ENCODE measurements around the gene DHX30.
A peak's percentile ranks its signal among the peaks of the same experiment; 100 is the strongest.
"Not testable (repeated sequence)": the region's sequence is repeated elsewhere in the genome, so short reads cannot be mapped to it uniquely, and the experiment has no call there.

Gene DHX30

DNA sequence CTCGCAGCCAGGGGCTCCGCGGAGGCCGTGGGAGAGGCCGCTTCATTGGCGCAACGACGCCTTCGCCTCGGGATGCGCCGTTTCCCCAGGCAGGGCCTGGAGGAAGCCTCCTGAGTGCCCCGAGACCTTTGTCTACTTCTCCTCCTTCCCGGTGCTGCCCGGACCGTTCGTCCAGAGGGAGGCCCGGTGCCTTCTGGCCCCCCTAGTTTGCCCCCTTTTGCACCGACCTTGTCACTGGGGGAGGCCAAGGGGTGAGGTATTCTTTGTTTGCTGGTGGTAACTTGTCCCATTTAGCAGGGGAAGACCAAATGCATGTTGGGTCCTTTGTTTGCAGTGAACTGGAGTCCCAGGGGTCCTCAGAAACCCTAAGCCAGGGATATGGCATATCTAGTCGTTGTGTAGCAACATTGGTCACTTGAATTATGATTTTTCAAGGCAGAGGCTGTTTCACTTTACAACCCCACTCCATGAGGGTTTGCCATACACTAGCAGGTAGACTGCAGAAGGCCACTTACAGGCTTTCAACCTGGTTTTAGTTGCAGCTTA, 615 bp downstream of the DHX30 start:
- in situ Hi-C loops (cut with HindIII; ENCODE audit: low pct_ligation_motif_present, low pct_unique_long_range_greater_than_20kb, low sequenced_read_pairs): no loop called here
- DNase-seq: no peak

GRCh38 chr3:47804577-47804976, 1.6 kb downstream of the DHX30 start:
- in situ Hi-C loops (cut with HindIII; ENCODE audit: low pct_ligation_motif_present, low pct_unique_long_range_greater_than_20kb, low sequenced_read_pairs): no loop called here
- no peak for DNase-seq

DNA sequence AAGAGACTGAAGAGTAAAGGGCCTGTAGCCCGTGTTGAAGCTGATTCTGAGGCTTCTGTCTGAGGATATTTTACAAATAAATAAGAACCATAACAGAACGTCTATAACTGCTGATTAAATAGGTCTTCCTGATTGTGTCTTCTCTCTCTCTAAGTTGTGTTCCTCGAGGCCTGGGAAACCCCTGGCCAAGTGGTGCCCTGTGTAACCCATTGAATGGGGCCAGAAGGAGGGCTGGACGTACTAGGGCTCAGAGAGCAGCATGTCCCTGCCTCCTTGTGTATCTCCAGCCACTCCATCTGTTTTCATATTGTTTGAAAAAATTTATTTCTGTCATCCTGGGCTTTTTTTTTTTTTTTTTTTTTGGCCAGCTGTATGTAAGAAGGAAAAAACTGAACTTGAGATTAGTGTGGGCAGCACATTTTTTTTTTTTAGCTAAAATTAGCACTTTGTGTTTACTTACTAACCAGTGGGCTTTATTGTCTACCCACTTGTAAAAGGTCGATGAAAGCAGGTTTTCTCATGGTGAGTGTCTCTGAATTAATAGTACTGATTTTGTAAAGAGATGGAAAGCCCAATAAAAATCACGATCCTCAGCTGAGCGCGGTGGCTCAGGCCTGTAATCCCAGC, 10.7 kb downstream of the DHX30 start:
- in situ Hi-C loops (cut with HindIII; ENCODE audit: low pct_ligation_motif_present, low pct_unique_long_range_greater_than_20kb, low sequenced_read_pairs): no loop called here
- DNase-seq: no peak

- in situ Hi-C loops (cut with HindIII; ENCODE audit: low pct_ligation_motif_present, low pct_unique_long_range_greater_than_20kb, low sequenced_read_pairs): no loop called here
- no peak for DNase-seq
These were observed 14.7 kb downstream of the DHX30 start for GRCh38 chr3:47817609-47818008.

- in situ Hi-C loops (cut with HindIII; ENCODE audit: low pct_ligation_motif_present, low pct_unique_long_range_greater_than_20kb, low sequenced_read_pairs): no loop called here
- DNase-seq: peak; percentile 85
These were observed 21.9 kb downstream of the DHX30 start for GRCh38 chr3:47824541-47825473.

GRCh38 chr3:47825590-47825989, 22.7 kb downstream of the DHX30 start:
- in situ Hi-C loops (cut with HindIII; ENCODE audit: low pct_ligation_motif_present, low pct_unique_long_range_greater_than_20kb, low sequenced_read_pairs): no loop called here

DNA sequence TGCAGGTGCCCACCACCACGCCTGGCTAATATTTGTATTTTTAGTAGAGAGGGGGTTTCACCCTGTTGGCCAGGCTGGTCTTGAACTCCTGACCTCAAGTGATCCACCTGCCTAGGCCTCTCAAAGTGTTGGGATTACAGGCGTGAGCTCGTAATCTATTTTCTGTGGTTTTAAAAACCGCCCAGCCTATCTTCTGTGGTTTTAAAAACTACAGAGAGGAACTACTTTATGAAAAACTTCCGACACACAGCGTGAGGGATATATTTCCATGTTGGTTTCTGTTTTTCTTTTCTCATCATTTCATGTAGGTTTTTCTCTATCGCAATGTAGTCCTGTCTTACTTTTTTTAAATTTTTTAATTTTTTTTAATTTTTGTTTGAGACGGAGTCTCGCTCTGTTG, 26.5 kb downstream of the DHX30 start:
- in situ Hi-C loops (cut with HindIII; ENCODE audit: low pct_ligation_motif_present, low pct_unique_long_range_greater_than_20kb, low sequenced_read_pairs); DNase-seq: not testable (repeated sequence)

More at GRCh38 chr3:47825590-47825989, 22.7 kb downstream of the DHX30 start:
- DNase-seq: no peak

- no peak for DNase-seq
- in situ Hi-C loops (cut with HindIII; ENCODE audit: low pct_ligation_motif_present, low pct_unique_long_range_greater_than_20kb, low sequenced_read_pairs): no loop called here
These were observed 34.0 kb downstream of the DHX30 start for GRCh38 chr3:47836986-47837385.

- in situ Hi-C loops (cut with HindIII; ENCODE audit: low pct_ligation_motif_present, low pct_unique_long_range_greater_than_20kb, low sequenced_read_pairs): no loop called here
- no peak for DNase-seq
These were observed 35.6 kb downstream of the DHX30 start for GRCh38 chr3:47838503-47838902.

DNA sequence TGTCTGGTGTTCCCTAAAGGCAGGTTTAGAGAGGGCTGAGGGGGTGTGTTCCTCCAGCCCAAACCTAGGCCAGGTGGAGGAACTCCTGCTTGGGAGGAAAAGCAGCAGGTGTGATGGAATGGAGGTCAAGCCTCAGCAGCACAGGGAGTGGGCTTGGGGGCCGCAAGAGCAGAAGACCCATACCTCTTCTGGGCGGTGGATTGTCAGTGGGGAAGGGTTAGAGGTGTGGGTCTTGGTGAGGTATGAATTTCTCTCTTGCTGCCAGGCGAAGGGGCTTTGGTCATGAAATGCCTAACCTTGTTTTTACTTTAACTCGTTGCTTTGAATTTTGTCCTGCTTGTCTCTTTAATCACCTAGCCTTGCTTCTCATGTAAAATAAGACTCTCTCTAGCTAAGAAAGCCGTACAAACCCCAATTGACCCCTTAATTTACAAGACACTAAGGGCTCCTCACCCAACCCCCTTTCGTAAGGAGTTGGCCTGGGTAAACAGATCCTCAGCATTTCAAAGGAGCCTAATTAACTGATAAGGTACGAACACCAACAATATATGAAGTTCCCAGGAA, 38.9 kb downstream of the DHX30 start:
- no peak for DNase-seq
- in situ Hi-C loops (cut with HindIII; ENCODE audit: low pct_ligation_motif_present, low pct_unique_long_range_greater_than_20kb, low sequenced_read_pairs): no loop called here

DNA sequence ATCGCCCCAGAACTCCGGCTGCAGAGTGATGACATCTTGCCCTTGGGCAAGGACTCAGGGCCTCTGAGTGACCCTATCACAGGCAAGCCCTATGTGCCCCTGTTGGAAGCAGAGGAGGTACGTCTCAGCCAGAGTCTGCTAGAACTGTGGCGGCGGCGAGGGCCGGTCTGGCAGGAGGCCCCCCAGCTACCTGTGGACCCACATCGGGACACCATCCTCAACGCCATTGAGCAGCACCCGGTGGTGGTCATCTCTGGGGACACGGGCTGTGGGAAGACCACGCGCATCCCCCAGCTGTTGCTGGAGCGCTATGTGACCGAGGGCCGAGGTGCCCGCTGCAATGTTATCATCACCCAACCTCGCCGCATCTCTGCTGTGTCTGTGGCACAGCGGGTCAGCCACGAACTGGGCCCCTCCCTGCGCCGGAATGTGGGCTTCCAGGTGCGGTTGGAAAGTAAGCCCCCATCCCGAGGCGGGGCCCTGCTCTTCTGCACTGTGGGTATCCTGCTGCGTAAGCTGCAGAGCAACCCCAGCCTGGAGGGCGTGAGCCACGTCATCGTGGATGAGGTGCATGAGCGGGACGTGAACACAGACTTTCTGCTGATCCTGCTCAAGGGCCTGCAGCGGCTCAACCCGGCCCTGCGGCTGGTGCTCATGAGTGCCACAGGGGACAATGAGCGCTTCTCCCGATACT, 43.4 kb downstream of the DHX30 start:
- in situ Hi-C loops (cut with HindIII; ENCODE audit: low pct_ligation_motif_present, low pct_unique_long_range_greater_than_20kb, low sequenced_read_pairs): no loop called here
- no peak for DNase-seq

- in situ Hi-C loops (cut with HindIII; ENCODE audit: low pct_ligation_motif_present, low pct_unique_long_range_greater_than_20kb, low sequenced_read_pairs): no loop called here
- DNase-seq: no peak
These were observed 43.9 kb downstream of the DHX30 start for GRCh38 chr3:47846880-47847248.

DNA sequence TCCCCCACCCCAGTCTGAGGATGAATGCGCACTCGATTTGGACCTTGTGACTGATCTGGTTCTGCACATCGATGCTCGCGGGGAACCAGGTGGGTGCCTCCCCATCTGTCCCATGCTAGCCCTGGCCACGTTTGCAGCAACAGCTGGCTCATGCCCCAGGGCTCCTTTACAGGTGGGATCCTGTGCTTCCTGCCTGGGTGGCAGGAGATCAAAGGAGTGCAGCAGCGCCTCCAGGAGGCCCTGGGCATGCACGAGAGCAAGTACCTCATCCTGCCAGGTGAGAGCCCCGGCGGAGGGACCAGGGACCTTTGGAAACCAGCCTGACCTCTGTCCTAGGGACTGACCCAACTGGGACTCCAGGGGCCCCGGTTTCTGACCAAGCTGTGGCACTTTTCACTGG, 44.3 kb downstream of the DHX30 start:
- in situ Hi-C loops (cut with HindIII; ENCODE audit: low pct_ligation_motif_present, low pct_unique_long_range_greater_than_20kb, low sequenced_read_pairs): no loop called here
- DNase-seq: no peak

GRCh38 chr3:47847801-47848518, 45.0 kb downstream of the DHX30 start:
- DNase-seq: no peak
- in situ Hi-C loops (cut with HindIII; ENCODE audit: low pct_ligation_motif_present, low pct_unique_long_range_greater_than_20kb, low sequenced_read_pairs): no loop called here

- in situ Hi-C loops (cut with HindIII; ENCODE audit: low pct_ligation_motif_present, low pct_unique_long_range_greater_than_20kb, low sequenced_read_pairs): no loop called here
- no peak for DNase-seq
These were observed 45.7 kb downstream of the DHX30 start for GRCh38 chr3:47848599-47849117.

DNA sequence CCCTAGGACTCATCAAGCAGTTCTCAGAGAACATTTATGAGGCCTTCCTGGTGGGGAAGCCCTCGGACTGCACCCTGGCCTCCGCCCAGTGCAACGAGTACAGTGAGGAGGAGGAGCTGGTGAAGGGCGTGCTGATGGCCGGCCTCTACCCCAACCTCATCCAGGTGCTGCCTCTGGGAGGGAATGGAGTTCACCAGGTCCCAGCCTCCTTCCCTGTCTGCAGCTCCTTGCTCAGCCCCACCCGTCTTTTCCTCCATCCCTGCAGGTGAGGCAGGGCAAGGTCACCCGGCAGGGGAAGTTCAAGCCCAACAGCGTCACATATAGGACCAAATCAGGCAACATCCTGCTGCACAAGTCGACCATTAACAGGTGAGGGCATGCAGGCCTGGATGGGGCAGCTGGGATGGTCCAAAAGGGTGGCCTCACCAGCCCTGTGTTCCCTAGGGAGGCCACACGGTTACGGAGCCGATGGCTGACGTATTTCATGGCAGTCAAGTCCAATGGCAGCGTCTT, 46.3 kb downstream of the DHX30 start:
- no peak for DNase-seq
- in situ Hi-C loops (cut with HindIII; ENCODE audit: low pct_ligation_motif_present, low pct_unique_long_range_greater_than_20kb, low sequenced_read_pairs): no loop called here

DNA sequence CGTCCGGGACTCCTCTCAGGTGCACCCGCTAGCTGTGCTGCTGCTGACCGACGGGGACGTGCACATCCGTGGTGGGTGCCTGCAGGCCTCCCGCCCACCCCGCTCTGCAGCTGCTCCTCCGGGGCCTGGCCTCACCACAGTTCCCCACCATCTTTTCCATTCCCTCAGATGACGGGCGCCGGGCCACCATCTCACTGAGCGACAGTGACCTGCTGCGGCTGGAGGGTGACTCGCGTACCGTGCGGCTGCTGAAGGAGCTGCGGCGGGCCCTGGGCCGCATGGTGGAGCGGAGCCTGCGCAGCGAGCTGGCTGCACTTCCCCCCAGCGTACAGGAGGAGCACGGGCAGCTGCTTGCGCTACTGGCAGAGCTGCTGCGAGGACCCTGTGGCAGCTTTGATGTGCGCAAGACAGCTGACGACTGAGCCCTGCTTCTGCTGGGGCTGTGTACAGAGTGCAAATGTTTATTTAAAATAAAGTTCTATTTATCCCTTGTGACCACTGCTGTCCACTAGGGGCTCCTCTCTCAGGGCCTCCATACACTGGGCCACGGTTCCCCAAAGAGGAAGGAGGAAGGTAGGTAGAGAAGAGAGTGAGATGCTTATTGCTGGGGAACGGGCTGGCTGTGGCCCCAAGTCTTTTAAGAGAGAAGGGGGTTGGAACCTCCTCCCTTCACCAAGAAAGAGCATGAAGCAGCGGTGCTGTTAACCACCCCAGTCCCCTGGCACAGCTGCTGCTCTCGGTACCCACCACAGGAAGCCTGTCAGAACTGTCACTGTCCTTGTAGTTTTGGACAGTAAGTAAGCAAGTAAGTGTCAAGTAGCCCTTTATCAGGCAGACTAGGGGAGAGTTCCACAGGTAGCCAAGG, 47.0 kb downstream of the DHX30 start:
- DNase-seq: peak; percentile 26
- in situ Hi-C loops (cut with HindIII; ENCODE audit: low pct_ligation_motif_present, low pct_unique_long_range_greater_than_20kb, low sequenced_read_pairs): no loop called here

Measured in ACHN (cell line).